Peyer's patch (tissue), 4 donors: ENCODE measurements around the gene ASB11.

Source experiments
- POLR2A ChIP-seq, 2 donors: fragments of 450-650 bp; IDR thresholded peaks; one replicate each; pipeline ENCODE4 v1.5.1; 2017; ENCODE audit warnings: antibody characterized with exemption in 2 of 2, mild to moderate bottlenecking in 2 of 2, moderate library complexity in 2 of 2
- TF ChIP-seq, protein P1 (sequence below), 6 experiments: fragments of 450-650 bp in 4 of 6; fragments of 200-600 bp in 2 of 6; sonication (generic) in 1 of 6; IDR thresholded peaks; one replicate each; pipeline ENCODE4 v1.5.1; 2017 to 2019; ENCODE audit warnings: antibody characterized with exemption in 6 of 6, mild to moderate bottlenecking in 3 of 6, moderate library complexity in 1 of 6

DNA sequence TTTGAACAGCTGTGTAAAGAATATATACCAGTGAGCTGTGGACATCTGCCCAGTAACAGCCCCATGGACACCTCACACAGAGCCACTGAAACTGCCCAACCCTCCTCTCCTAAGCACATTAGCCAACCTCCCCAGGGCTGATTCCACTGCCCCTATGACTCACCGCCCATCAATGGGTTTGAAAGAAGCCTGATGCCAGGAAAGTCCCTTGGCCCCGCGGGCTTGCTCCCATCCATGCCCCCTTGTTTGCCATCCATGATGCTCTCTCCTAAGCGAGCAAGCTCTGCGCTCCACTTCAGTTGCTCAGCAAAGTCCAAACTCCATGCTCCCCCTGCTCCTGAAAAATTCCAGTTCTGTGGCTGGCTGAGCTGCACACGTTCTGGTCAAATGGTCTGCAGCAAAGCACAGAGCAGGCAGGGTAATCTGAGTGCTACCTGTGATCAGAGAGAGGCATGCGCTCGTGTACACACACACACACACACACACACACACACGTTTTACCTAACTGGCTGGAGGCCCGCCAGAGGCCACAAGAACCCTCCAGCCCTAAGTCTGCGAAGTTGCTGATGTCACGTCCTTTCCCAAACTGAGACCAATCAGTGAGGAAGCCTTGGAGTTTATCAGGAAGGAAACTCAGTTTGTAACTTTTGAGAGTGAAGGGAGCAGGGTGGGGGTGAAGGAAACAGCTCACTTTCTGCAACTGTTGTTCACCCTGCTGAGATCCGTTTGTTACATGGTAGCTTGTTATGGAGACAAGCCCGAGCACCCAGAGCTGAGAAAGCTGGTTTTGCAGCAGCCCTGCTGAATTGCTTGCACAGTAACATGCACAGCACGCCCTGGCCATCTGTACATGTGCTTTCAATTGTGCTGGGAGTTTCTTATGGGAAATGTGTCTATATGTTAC, 45.6 kb downstream of the ASB11 start, which contains the start of gene ASB9:
- TF ChIP-seq POLR2A (IDR thresholded peaks at IDR 0.05) = no peak
- TF ChIP-seq, protein P1, sequence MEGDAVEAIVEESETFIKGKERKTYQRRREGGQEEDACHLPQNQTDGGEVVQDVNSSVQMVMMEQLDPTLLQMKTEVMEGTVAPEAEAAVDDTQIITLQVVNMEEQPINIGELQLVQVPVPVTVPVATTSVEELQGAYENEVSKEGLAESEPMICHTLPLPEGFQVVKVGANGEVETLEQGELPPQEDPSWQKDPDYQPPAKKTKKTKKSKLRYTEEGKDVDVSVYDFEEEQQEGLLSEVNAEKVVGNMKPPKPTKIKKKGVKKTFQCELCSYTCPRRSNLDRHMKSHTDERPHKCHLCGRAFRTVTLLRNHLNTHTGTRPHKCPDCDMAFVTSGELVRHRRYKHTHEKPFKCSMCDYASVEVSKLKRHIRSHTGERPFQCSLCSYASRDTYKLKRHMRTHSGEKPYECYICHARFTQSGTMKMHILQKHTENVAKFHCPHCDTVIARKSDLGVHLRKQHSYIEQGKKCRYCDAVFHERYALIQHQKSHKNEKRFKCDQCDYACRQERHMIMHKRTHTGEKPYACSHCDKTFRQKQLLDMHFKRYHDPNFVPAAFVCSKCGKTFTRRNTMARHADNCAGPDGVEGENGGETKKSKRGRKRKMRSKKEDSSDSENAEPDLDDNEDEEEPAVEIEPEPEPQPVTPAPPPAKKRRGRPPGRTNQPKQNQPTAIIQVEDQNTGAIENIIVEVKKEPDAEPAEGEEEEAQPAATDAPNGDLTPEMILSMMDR (IDR thresholded peaks at IDR 0.05) = no peak
